ENCODE measurements around the gene RNF152.

DNA sequence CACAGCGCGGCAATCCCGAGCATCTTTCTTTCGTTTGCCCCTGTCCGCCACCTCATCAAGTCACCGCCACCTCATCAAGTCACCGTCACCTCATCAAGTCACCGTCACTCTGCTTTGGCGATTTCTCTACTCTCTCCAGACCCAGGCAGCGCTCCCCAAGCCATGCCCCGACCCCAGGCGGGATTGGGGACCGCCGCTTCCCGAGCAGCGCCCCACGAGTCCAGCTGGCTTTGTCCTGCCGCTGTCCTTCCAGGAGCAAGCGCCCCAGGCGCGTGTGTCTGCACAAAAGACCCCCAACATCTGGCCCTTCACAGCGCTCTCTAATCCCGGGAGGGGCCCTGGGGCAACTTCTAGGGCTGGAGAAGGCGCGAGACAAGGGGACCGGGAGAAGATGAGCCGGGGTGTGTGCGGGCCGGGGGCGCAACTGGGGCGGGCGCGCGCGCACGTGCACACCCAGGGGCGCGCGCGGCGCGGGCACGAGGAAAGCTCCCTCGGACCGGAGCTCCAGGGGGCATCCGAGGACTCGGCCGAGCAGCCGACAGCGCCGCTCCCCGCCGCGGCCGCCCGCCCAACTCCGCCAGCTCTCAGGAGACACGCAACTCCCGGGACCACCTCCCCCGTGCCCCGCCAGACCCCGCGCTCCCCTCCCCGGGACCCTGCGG is 633 bp upstream of the RNF152 start:
- TF ChIP-seq POLR2A (IDR thresholded peaks at IDR 0.05) (no peak), EP300 (IDR thresholded peaks at IDR 0.05) (no peak)
- TF ChIP-seq, protein P1, sequence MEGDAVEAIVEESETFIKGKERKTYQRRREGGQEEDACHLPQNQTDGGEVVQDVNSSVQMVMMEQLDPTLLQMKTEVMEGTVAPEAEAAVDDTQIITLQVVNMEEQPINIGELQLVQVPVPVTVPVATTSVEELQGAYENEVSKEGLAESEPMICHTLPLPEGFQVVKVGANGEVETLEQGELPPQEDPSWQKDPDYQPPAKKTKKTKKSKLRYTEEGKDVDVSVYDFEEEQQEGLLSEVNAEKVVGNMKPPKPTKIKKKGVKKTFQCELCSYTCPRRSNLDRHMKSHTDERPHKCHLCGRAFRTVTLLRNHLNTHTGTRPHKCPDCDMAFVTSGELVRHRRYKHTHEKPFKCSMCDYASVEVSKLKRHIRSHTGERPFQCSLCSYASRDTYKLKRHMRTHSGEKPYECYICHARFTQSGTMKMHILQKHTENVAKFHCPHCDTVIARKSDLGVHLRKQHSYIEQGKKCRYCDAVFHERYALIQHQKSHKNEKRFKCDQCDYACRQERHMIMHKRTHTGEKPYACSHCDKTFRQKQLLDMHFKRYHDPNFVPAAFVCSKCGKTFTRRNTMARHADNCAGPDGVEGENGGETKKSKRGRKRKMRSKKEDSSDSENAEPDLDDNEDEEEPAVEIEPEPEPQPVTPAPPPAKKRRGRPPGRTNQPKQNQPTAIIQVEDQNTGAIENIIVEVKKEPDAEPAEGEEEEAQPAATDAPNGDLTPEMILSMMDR (IDR thresholded peaks at IDR 0.05) = no peak
